ENCODE measurements around the gene H6PD.

DNA sequence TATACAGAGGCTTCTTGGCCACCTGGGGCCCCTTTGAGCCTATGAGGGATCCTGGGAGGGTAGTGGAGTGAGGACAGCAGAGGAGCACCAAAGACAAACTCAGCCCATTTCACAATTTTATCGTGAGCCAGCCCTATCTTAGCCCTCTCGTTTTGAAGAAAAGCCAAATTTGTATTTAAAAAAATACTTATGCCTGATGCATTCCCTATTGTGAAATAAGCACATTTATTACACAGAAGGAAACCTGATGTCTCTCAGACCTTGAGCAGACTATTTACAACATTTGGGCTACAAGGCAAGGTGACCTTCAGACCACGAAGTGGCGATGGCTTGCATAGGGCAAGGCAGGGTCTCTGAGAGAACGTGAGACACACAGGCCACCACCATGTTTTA, 41.3 kb upstream of the H6PD start:
- TF ChIP-seq GATA2 (IDR thresholded peaks at IDR 0.05; ENCODE audit: low read depth, low read length), result no peak
- no peak for TF ChIP-seq GATA3 (IDR thresholded peaks at IDR 0.05; ENCODE audit: low read depth, low read length)
